Activated CD8-positive, alpha-beta memory T cell treated with anti-CD3 and anti-CD28 coated beads for 36 hours (primary cell): ENCODE data around the gene GLI3. TPM values are rescaled to one million over a fixed set of nuclear protein-coding genes. Genes with fewer than 3 reads are reported as not detected.

Source experiments
- CTCF ChIA-PET: fragments of 350-600 bp; sonication (Branson Sonifier 250); formaldehyde crosslinking; loops from one replicate; lab custom pipeline; 2021; ENCODE audit warnings: antibody characterized with exemption; lab: Charles Lee
- POLR2A ChIA-PET: fragments of 350-600 bp; sonication (Branson Sonifier 250); formaldehyde crosslinking; loops from one replicate; lab custom pipeline; 2021; ENCODE audit warnings: antibody characterized with exemption; lab: Charles Lee
- total RNA-seq, 2 experiments: library from RNA; stranded (reverse); gene quantifications; one replicate each; pipeline ENCODE4 v1.2.3, GENCODE V29; 2021

The GLI3 gene
- total RNA-seq, 2 experiments from 2014 or later = 0.15 to 0.38 TPM

DNA sequence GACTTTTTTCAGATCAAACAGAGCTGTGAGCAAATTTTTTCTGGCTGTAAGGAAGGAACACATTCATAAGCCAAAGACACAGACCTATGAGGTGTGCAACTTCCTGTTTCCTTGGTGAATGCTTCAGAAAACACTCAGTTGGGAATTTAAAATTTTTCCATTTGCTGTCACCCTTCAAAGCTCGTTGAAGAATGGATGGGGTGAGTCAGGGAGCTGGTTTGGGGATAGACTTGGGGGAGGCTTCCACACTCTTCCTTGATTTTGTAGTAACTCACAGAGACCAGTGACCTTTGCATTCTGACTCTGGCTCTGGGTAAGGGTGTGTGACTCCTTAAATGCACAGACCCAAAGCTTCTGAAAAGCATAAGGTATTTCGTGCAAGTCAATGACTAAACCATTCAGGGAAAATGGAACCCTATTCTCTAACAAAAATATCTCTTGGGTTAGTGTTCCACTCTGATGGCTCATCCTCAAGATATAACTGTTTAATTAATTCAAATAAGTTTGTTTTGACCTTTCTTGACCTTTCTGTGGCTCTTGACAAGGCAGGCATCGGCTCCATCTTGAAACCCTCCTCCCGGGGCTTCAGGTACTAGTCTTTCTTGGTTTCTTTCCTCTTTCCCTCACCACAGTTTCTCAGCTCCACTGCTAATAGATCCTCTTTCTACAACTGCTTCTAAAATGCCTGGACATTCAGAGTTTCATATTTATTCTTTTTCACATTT is 306.3 kb downstream of the GLI3 start:
- ChIA-PET CTCF (interaction anchor here (1.7 kb wide), 1 partner anchor 10 kb away, joined by 5 read pairs; no protein-coding TSS in a partner anchor), POLR2A (no interaction called here)

DNA sequence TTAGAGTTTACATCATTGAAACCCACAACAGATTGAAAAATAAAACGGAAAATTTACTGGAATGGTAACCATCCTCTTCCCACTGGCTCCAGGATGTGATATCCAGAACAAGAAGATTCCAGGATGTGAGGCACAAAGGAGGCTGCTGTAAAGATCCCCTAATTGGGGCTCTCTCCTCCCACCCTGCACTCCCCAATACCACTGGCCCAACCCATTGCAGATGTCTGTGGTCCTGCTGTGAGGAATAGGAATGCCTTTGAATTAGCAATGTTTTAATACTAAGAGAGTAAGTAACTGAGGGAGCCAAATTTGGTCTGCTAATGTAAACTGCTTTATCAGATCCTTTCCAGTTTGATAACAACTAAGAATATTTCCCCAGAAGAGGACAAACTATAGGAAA is 308.2 kb downstream of the GLI3 start:
- ChIA-PET POLR2A (no interaction called here), CTCF (no interaction called here)

DNA sequence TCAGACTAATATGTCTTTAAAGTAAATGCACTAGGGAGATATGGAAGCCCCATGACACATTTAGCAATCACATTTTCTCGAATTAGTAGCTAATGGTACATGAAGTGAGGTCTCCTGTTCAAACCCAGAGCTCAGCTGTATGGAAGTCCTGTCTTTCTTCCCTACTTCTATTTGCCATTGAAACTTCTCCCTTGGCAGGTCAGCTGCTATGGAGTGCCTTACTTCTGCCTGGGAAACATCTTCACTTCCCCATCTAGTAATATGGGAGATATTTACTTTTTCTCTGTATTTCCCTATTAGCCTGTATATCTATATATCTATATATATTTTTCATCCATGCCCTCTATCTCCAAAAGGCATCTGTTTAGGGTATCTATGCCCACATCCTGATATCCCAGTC is 308.8 kb downstream of the GLI3 start:
- ChIA-PET CTCF (no interaction called here), POLR2A (no interaction called here)

DNA sequence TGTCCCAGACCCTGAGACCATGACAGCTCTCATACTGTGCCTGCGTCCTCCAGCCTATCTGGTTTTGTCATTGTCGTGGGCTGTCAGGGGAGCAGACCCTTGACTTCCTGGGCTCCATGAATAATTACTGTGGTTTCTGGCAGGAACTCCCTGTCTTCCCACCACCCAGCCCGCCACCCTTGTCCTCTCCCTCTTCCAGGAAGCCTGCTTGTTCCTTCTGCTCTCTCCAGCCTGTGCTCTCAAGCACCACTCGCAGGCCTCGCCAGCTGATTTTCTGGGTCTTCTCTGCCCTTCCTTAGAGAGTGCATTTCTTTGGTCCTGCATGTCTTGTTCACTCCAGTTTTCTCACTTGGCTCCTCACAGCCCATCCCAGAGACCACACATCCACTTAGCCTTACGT is 309.6 kb downstream of the GLI3 start:
- ChIA-PET POLR2A (no interaction called here), CTCF (no interaction called here)

DNA sequence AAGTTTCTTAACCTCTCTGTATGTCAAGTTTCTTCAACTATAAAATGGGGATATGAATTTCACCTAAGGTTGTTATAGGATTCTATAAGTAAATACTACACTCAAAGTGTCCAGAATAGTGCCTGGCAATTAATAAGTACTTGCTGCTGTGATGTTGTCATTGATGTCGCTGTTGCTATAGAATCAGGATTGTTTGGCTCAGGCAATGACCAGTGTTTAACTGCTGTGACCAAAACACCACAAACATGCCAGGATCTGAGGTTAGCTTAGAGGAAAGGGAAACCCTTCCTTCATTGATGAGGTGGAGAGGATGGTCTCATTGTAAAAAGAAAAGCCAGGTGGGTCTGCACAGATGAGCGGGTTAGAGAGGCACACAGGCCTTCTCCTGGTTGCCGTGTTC is 311.1 kb downstream of the GLI3 start:
- ChIA-PET POLR2A (no interaction called here), CTCF (no interaction called here)

DNA sequence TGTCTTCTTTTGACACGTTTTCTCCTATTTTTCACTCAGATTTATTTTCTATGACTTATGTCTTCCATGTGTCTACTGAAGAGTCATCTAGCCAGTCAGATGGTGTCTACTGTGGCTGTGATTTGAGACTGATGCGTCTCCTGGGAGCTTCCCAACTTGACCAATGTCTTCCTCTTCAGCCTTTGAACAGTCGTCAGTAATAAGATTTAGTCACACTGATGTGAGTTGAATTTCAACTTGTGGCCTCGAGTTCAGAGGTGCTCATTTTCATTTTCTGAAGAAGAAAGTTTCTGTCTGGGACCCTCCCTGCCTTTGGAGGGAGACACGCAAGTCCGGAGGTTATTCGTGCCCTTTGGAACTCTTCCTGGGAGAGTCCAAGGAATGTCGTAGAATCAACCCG is 312.2 kb downstream of the GLI3 start:
- ChIA-PET POLR2A (no interaction called here), CTCF (no interaction called here)

DNA sequence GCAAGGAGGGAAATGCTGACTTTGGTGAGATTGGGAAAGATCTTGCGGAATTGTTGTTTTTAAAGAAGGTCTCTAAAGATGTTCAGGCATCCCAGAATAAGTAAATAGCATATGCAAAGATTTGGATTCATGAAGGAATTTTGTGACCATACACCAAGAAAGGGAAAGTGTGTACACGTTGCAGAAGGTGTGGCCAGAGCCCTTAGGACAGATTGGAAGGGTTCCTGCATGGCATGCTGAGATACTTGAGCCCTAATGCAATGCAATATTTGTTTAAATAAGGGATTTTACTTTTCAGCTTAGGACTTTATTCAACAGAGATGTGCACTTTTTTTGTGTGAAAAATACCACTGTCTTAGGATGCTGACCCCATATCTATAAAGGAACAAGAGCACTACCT is 314.6 kb downstream of the GLI3 start:
- POLR2A ChIA-PET = no interaction called here
- CTCF ChIA-PET = no interaction called here

DNA sequence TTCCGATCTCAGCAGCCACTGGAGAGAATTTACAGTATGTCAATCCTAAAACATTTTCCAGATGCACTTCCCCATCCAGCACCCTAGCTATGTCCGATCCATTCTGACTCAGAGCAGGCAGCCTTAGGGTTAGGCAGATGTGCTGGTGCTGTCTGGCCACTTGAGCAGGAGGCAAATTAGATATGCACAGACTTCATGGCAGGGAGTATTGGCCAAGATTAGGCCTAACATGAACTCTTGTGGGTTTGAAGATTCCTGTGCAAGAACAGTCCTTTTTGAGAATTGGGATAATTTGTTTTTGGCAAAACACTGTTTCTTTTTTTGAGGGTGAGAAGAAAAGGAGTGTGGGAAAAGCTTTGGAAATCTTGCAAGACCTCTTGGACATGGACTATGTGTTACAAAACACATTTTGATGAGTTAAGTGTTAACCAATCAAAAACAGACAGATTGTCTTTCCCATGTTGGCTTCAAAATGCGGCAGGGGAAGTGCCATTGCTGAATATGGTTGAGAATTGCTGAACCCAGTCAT is 315.5 kb downstream of the GLI3 start:
- CTCF ChIA-PET = no interaction called here
- POLR2A ChIA-PET = no interaction called here

DNA sequence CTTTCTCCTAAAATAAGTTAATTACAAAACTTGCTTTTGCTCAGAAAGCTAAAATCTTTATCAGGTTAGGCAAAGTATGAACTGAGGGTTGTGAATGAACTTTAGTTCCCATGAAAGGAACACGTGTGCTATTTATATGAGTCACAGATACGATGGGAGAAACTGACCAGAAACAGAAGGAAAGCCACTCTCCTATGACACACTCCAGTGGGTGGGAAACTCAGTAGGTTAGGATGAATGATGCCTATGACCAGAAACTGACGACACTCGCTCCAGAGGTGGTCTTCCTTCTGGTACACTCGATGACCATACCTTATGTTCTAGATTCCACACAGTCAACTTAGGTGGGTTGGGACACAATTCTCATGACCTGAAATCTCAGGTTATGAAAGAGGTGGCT is 318.4 kb downstream of the GLI3 start:
- ChIA-PET POLR2A (no interaction called here), CTCF (no interaction called here)

DNA sequence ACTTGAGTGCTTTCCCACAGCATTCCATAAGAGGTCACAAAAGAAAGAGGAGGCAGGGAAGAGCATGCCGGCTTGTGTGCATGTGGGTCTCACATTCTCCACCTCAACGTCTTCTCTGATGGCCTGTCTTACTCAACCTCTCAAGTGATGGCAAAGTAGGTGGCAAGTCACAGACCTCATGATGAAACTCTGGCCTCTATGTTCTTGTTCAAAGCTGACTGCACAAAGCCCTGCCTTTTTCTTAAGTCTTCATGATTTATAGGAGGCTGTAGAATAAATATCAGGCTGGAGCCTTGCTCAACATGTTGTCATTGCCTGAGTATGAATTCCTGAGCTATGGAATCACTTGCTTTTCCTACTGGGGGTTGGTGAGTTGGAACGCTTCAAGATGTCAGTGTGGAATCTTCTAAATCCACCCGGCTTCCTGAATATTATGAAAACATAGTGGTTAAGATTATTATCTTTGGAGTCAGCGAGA is 320.5 kb downstream of the GLI3 start:
- CTCF ChIA-PET = no interaction called here

DNA sequence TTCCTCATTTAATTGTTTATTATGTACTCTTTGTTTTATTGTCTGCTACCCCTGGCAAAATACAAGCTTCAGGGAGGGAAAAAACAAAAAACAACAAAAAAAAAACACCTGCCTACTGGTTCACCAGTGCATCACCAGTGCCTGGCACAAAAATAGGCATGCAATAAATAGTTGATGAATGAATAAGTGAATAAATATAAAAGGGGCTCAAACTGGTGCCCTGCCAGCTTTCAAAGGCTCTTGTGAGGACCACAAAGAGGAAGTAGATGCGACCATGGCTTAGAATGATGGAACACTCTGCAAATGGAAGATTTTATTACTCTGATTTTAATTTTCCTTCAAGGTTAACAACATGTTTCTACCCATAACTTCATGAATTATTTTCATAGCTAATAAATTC is 321.1 kb downstream of the GLI3 start:
- ChIA-PET POLR2A (no interaction called here), CTCF (no interaction called here)

More for the DNA sequence above, 320.5 kb downstream of the GLI3 start:
- POLR2A ChIA-PET = no interaction called here

DNA sequence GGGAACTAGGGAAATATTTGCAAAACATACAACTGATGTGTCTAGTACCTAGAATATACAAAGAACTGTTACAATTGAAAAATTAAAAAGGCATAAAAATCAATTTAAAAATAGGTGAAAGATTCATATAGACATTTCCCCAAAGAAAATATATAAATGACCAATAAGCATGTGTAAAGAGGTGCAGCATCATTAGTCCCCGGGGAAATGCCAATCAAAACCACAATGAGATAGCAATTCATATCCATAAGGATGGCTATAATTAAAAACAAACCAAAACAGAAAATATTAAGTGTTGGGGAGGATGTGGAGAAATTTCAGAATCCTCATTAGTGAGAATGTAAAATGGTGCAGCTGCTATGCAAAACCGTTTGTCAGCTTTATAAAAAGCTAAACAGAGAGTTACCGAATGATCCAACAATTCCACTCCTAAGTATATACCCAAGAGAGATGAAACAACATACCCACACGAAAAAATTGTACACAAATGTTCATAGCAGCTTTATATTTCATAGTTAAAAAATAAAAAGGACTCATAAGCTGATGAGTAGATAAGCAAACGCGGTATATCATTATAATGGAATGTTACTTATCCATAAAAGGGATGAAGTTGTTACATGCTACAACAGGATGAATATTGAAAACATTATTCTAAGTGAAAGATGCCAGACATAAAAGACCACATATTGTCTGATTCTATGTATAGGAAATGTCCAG is 324.0 kb downstream of the GLI3 start:
- CTCF ChIA-PET = no interaction called here
- POLR2A ChIA-PET = no interaction called here

DNA sequence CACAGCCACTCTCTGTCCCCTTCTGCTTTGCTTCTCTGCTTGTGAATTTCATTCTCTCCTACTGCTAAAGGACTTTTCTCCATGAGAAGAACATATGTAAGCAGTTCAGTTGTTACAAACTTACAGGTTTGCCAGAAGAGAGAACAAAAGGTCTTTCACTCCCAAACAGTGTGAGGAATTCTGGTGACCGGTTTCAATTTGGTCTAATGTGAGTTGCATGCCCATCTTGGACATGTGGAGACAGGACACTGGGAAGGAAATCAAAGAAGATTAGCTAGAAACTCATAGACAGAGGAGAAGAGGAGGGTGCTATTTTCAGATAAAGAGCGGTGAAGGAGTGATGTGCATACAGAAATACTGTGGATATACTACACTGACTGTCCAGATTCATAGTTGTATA is 324.6 kb downstream of the GLI3 start:
- CTCF ChIA-PET = no interaction called here
- POLR2A ChIA-PET = no interaction called here

DNA sequence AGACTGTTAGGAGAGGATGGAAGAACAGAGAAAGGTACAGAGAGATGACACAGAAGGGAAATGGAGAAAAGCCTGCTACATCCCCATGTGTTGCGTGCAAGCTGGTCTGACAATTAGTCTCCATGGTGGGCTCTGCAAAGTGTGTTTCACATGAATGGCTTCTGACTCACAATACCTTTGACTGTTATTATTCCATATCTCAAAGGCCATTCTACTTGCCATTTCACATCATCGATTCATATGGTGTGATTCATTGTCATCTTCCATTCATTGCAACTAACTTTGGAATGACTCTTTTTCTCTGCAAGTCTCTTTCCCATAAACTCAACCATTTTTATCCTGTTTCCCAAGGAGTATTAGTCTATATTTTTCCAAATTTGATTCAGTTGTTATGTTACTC is 325.2 kb downstream of the GLI3 start:
- ChIA-PET POLR2A (no interaction called here), CTCF (no interaction called here)
